ENCODE measurements around the gene RNF212.

RNF212 gene

GRCh38 chr4:1030559-1030958 is 82.8 kb downstream of the RNF212 start:
- DNase-seq = no peak

DNA sequence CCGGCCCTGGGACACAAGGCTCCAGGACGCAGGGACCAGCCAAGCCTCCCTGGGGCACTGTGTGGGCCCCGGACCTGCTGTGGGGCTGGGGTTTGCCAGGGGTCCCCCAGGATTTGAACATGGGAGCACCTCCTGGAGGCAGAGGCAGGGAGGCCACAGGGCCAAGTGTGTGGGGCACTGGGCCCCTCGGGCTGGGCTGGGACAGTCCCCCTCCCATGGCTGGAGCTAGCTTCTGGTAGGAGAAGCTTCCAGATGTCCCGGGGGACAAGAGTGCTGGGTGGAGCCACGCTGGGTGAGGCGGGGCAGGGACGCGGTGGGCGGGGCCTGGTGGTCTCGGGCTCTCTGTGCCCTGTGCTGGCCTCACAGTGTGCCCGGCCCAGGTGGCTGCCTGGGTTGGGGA is 83.3 kb downstream of the RNF212 start:
- no peak for DNase-seq

- no peak for DNase-seq
Measured at GRCh38 chr4:1029529-1029928, 83.8 kb downstream of the RNF212 start.

GRCh38 chr4:1028574-1029220 is 84.7 kb downstream of the RNF212 start:
- no peak for DNase-seq

DNA sequence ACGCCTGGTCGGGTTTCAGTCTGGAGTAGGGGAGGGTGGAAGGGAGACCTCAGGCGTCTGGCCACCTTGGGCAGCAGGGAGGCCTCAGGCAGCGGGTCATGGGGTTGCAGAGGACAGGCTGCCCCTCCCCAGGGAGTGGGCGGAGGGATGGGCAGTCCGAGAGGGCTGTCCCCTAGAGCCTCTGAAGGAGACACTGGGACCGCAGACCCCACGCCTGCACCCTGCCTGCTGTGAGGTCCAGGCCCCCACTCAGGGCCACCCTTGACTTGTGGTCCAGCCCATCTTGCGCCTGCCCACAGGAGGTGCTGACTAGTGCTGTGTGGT is 85.5 kb downstream of the RNF212 start:
- no peak for DNase-seq

GRCh38 chr4:1027219-1027914 is 86.0 kb downstream of the RNF212 start:
- no peak for DNase-seq

DNA sequence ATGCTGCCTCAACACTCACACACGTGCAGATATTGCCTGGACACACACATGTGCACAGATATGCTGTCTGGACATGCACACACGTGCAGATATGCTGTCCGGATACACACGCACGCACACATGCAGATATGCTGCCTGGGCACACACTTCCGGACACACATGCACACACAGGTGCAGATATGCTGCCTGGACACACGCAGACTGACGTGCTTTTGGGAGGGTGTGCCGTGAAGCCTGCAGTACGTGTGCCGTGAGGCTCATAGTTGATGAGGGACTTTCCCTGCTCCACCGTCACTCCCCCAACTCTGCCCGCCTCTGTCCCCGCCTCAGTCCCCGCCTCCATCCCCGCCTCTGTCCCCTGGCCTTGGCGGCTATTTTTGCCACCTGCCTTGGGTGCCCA is 87.2 kb downstream of the RNF212 start:
- DNase-seq = no peak

GRCh38 chr4:1024882-1025545 is 88.3 kb downstream of the RNF212 start:
- no peak for DNase-seq

- DNase-seq = no peak
Measured at GRCh38 chr4:1023895-1024740, 89.2 kb downstream of the RNF212 start.

GRCh38 chr4:1023075-1023640 is 90.2 kb downstream of the RNF212 start:
- no peak for DNase-seq

- DNase-seq = no peak
Measured at GRCh38 chr4:1022739-1023066, 90.7 kb downstream of the RNF212 start.

DNA sequence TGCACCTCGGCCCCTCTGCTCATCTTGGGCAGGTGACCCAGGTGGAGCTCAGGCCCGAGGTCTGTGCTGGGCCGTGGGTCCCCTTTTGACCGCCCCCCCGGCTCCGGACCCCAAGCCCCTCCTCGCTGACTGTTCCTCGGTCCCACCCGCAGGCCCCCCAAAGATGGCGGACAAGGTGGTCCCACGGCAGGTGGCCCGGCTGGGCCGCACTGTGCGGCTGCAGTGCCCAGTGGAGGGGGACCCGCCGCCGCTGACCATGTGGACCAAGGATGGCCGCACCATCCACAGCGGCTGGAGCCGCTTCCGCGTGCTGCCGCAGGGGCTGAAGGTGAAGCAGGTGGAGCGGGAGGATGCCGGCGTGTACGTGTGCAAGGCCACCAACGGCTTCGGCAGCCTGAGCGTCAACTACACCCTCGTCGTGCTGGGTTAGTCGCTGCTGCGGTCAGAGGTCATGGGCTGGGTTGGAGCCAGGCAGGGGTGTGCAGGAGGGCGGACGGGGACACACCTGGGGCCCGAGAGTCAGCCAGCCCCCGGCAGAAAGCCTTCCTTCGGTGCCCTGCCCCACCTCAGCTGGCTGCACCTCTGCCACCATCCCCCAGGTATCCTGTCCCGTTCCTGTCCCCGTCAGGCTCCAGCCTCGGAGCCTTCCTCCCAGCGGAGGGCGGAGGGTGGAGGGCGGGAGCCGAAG is 91.2 kb downstream of the RNF212 start:
- no peak for DNase-seq

All from NCI-H1092 treated with DMSO at 0.1 percent for 48 hours (cell line).